Body of pancreas (tissue), 4 donors: ENCODE data around the gene KCNH1. TPM values are rescaled to one million over a fixed set of nuclear protein-coding genes. Genes with fewer than 3 reads are reported as not detected.

Experiments used
- ATAC-seq: fragments of 150-250 bp; one replicate; pipeline ENCODE4 v1.9.1; 2016
- DNase-seq, 4 donors: peaks; one replicate each; pipeline ENCODE4 v3.0.0-alpha.2; 2019
- H3K27ac ChIP-seq, 4 donors: fragments of 200-600 bp; sonication (generic); 1 replicate in 3 of 4; 2 replicates in 1 of 4; pipeline versions ENCODE4 v1.5.1 to v1.6.1; 2016 to 2019; ENCODE audit warnings: mild to moderate bottlenecking in 1 of 4, mixed read lengths in 1 of 4, moderate library complexity in 1 of 4
- H3K27me3 ChIP-seq, 2 donors: fragments of 200-600 bp; sonication (generic); one replicate each; pipeline ENCODE4 v1.6.0; 2016; ENCODE audit warnings: mild to moderate bottlenecking in 1 of 2
- H3K36me3 ChIP-seq, 2 donors: fragments of 200-600 bp; sonication (generic); replicated peaks in 1 of 2; 2 replicates each; pipeline ENCODE4 v1.5.1; 2016; ENCODE audit warnings: low read depth in 2 of 2; ENCODE audit not compliant: insufficient read depth in 1 of 2
- H3K4me1 ChIP-seq: fragments of 200-600 bp; sonication (generic); one replicate; pipeline ENCODE4 v1.6.0; 2016
- H3K4me3 ChIP-seq, 2 donors: fragments of 200-600 bp; sonication (generic); 1 replicate in 1 of 2; 2 replicates in 1 of 2; pipeline ENCODE4 v1.5.1; 2016 to 2019
- H3K9me3 ChIP-seq, 3 donors: fragments of 200-600 bp; sonication (generic); 1 replicate in 2 of 3; 2 replicates in 1 of 3; pipeline ENCODE4 v1.5.1; 2016
- CTCF ChIP-seq, 7 experiments: fragments of 450-650 bp in 4 of 7; fragments of 200-600 bp in 3 of 7; sonication (generic) in 3 of 7; IDR thresholded peaks; one replicate each; pipeline ENCODE4 v1.5.1; 2016 to 2019; ENCODE audit warnings: antibody characterized with exemption in 7 of 7
- POLR2A ChIP-seq, 3 donors: fragments of 450-650 bp; IDR thresholded peaks; one replicate each; pipeline ENCODE4 v1.6.1; 2016; ENCODE audit warnings: antibody characterized with exemption in 3 of 3, mild to moderate bottlenecking in 2 of 3
- WGBS, 2 donors: methylation state at CpG; one replicate each; pipeline ENCODE4 v1.1.5; 2017; 5-methylcytosine and 5-hydroxymethylcytosine counted together
- intact Hi-C: fragments of 100-400 bp; cut with DNase I; formaldehyde crosslinking; loops from one replicate; pipeline ENCODE4 v1.15.1; 2023
- total RNA-seq, 2 donors: library from RNA; depleted of rRNA; stranded (reverse); fragments of >200 nt; gene quantifications; one replicate each; pipeline ENCODE4 v1.1.0, GENCODE V29; 2016

KCNH1 gene
- total RNA-seq, 2 donors from 2014 or later = 0.52 TPM; not detected in 1

- Histone ChIP-seq H3K9me3 (no peaks in the 10 kb centered on the region), H3K27ac (no peak overlapping the region), H3K27me3 (no peaks in the 10 kb centered on the region), H3K36me3 (no peaks in the 10 kb centered on the region), H3K4me3 (no peak overlapping the region), H3K4me1 (no peaks in the 10 kb centered on the region)
- ATAC-seq (no peak), DNase-seq (no peak)
- WGBS, 2 donors = 77 to 84% methylated on average over 5 of the region's 5 CpGs
- intact Hi-C loops = no loop called here
- no peak for TF ChIP-seq POLR2A (IDR thresholded peaks at IDR 0.05)
- TF ChIP-seq CTCF (IDR thresholded peaks at IDR 0.05) = no peak
These were observed 307.3 kb downstream of the KCNH1 start for GRCh38 chr1:210826686-210827085.

GRCh38 chr1:210822932-210823331, 311.0 kb downstream of the KCNH1 start:
- H3K9me3 ChIP-seq = no peaks in the 10 kb centered on the region
- no peak overlapping the region for H3K27ac ChIP-seq
- WGBS, 2 donors = 30 to 47% methylated on average over 1 of the region's 1 CpG
- no peaks in the 10 kb centered on the region for H3K4me1 ChIP-seq
- intact Hi-C loops = no loop called here
- ATAC-seq (no peak), DNase-seq (no peak)
- TF ChIP-seq POLR2A (IDR thresholded peaks at IDR 0.05) = no peak
- TF ChIP-seq CTCF (IDR thresholded peaks at IDR 0.05) = no peak
- no peaks in the 10 kb centered on the region for H3K36me3 ChIP-seq
- H3K4me3 ChIP-seq = no peak overlapping the region
- no peaks in the 10 kb centered on the region for H3K27me3 ChIP-seq

- no peak overlapping the region for H3K4me3 ChIP-seq
- H3K36me3 ChIP-seq = no peaks in the 10 kb centered on the region
- no peak for TF ChIP-seq CTCF (IDR thresholded peaks at IDR 0.05)
- no peak for TF ChIP-seq POLR2A (IDR thresholded peaks at IDR 0.05)
- no peak for DNase-seq
- no peaks in the 10 kb centered on the region for H3K27me3 ChIP-seq
- no peaks in the 10 kb centered on the region for H3K4me1 ChIP-seq
- H3K27ac ChIP-seq = no peak overlapping the region
- intact Hi-C loops = no loop called here
- H3K9me3 ChIP-seq = no peaks in the 10 kb centered on the region
- ATAC-seq = no peak
- WGBS, 2 donors = 80 to 88% methylated on average over 2 of the region's 2 CpGs
These were observed 311.7 kb downstream of the KCNH1 start for GRCh38 chr1:210822241-210822640.

- no peak overlapping the region for H3K4me3 ChIP-seq
- DNase-seq = no peak
- H3K4me1 ChIP-seq = no peaks in the 10 kb centered on the region
- H3K36me3 ChIP-seq = no peaks in the 10 kb centered on the region
- no peak overlapping the region for H3K27ac ChIP-seq
- no peak for ATAC-seq
- 56 to 75% methylated on average over 3 of the region's 3 CpGs for WGBS, 2 donors
- TF ChIP-seq CTCF (IDR thresholded peaks at IDR 0.05) = no peak
- no peak for TF ChIP-seq POLR2A (IDR thresholded peaks at IDR 0.05)
- H3K27me3 ChIP-seq = no peaks in the 10 kb centered on the region
- intact Hi-C loops = no loop called here
- H3K9me3 ChIP-seq = no peaks in the 10 kb centered on the region
These were observed 312.3 kb downstream of the KCNH1 start for GRCh38 chr1:210821615-210822014.

GRCh38 chr1:210819266-210819665, 314.7 kb downstream of the KCNH1 start:
- Histone ChIP-seq H3K27me3 (no peaks in the 10 kb centered on the region), H3K4me1 (no peaks in the 10 kb centered on the region), H3K36me3 (no peaks in the 10 kb centered on the region), H3K9me3 (no peaks in the 10 kb centered on the region), H3K4me3 (no peak overlapping the region), H3K27ac (no peak overlapping the region)
- intact Hi-C loops = no loop called here
- DNase-seq (no peak), ATAC-seq (no peak)
- 64 to 68% methylated on average over 4 of the region's 4 CpGs for WGBS, 2 donors
- TF ChIP-seq CTCF (IDR thresholded peaks at IDR 0.05) = no peak
- TF ChIP-seq POLR2A (IDR thresholded peaks at IDR 0.05) = no peak
